Measurements from ENCODE around the gene TLE2.

GRCh38 chr19:2969104-2969504, 60.0 kb downstream of the TLE2 start:
- TF ChIP-seq EZH2 (IDR thresholded peaks at IDR 0.05; ENCODE audit: low read depth): no peak
- TF ChIP-seq CTCF (conservative IDR thresholded peaks at IDR 0.05): no peak

Data from PC-9 (cell line).